NCI-H1417 treated with DMSO at 0.1 percent for 48 hours (cell line): ENCODE measurements around the gene NOL12.

Experiments
- DNase-seq: peaks from one replicate; lab custom pipeline; 2025; lab: John Stamatoyannopoulos, UW

The NOL12 gene

DNA sequence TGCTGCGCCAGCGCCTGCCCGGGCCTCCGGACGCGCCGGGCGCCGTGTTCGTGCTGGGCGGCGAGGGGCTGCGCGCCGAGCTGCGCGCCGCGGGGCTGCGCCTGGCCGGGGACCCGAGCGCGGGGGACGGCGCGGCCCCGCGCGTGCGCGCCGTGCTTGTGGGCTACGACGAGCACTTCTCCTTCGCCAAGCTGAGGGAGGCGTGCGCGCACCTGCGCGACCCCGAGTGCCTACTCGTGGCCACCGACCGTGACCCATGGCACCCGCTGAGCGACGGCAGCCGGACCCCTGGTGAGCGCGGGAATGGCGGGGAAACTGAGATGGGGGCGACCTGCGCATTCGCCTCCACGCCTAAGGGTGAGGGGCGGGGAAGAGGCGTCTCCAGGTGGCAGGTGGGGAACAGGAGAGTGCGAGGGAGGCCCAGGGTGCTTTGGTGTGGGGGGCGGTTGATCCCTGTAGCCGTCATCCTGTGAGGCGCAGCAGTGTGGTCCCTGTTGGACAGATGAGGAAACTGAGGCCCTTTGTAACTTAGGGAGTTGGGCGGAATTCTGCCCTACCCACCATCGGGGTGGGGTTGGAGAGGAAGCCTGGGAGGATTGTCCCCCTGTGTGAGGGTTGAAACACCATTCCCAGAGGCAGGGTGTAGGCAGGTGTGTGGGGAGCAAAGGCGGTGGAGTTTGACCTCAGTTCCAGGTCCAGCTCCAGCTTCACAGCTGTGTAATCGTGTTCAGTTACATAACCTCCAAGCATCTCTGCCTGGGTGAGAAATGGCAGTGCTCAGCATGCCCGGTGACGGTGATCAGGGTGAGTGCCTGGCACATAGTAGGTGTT is 26.9 kb upstream of the NOL12 start:
- DNase-seq: no peak

DNA sequence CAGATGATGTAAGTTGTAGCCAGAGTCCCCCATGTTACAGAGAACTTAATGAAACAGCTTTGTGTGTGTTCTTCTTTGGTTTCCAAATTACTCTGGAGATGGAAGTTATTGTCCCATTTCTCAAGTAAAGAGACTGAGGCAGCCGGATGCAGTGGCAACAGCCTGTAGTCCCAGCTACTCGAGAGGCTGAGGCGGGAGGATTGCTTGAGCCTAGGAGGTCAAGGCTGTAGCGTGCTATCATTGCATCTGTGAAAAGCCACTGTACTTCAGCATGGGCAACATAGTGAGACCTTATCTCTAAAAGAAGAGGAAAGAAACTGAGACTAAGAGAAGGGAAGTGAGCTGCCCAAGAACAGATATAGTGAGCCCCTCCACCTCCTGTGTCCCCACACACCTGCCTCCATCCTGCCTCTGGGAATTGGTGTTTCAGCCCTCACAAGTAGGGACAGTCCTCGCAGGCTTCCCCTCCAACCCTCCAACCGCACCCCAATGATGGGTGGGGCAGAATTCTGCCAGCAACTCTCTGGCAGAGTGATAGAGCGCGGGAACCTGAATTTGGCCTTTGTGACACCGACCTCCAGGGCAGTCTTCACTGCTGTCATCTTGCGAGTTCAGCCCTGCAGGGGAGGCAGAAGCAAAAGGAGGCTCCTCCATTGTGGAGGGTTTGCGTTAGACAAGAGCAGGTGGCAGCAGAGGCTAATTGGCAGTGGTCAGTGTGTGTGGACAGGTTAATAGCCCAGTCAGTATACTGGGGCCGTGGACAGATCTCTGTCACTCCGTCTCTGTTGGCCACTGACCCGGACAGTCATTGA is 26.0 kb upstream of the NOL12 start:
- no peak for DNase-seq

DNA sequence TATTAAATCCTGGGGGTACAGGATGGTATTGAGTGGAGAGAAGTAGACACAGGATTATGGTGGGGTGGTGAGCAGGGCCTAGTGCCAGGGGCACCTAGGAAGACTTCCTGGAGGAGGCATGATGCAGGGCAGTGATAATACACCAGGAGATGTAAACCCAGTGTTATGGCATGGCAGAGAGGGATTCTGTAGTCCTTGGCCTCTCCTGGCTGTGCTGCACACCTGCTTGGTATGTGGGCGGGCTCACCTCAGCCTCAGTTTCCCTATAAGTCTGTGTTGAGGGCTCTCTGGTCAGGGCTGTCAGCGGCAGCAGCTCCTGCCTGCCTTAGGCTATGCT is 25.5 kb upstream of the NOL12 start:
- DNase-seq: no peak

DNA sequence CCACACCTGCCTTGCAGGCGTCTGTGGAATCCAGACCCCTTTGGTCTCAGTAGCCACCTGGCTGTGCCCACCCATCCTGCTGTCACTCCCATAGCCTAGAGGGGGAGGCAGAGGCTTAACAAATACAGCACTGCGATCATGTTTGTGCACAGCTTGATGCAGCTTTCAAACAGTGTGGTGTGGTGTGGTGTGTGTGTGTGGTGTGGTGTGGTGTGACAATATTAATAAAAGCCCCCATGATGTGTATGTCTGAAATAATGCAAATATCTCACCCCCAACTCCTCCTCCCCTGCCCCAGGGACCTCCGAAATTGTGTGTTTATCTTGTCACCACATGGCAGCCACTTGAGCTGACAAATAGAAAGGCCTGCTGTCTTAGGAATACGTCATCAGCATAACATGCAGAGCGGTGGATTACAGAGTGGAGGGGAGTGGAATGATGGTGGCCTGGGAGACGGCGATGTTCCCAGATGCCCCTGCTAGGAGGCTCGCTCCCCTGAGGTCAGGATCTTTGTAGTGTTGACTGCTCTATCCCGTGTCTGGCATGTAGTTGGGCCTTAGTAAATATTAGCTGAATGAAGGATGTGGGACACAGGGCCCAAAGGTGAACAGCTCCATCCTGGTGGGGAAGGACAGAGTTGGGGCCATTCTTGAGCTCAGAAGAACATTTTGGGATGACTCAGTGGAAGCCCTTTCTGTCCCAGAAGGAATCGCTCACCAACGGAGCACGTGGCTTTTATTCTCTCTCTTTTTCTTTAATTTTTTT is 24.8 kb upstream of the NOL12 start:
- DNase-seq: no peak

DNA sequence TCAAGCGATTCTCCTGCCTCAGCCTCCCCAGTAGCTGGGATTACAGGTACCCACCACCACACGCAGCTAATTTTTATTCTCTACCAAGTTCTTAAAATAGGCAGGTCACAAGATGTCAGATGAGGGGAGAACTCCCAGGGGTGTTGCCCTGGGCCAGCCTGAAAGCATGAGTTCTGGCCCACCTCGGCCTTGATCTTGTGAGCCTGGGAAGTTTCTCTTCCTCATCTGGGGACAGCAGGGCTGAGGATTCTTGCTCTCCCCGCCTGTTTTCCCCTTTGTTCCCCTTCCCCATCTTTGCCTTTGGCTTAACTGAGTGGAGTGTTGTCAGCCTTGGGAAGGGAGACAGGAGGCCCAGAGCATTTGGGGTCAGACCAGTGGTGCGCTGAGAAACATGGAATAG is 24.1 kb upstream of the NOL12 start:
- DNase-seq: no peak

DNA sequence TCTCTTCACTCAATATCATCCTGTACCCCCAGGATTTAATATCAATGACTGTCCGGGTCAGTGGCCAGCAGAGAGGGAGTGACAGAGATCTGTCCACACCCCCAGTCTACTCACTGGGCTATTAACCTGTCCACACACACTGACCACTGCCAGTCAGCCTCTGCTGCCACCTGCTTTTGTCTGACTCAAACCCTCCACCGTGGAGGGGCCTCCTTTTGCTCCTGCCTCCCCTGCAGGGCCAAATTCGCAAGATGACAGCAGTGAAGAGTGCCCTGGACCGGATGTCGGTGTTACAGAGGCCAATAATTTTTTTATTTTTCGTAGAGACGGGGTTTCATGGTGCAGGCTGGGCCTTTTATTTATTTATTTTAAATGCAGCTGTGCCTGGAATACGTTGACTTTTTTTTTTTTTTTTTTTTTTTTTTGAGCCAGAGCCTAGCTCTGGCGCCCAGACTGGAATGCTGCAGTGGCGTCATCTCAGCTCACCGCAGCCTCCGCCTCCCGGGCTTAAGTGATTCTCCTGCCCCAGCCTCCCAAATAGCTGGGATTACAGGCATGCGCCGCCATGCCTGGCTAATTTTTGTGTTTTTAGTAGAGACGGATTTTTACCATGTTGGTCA is 22.5 kb upstream of the NOL12 start:
- no peak for DNase-seq

DNA sequence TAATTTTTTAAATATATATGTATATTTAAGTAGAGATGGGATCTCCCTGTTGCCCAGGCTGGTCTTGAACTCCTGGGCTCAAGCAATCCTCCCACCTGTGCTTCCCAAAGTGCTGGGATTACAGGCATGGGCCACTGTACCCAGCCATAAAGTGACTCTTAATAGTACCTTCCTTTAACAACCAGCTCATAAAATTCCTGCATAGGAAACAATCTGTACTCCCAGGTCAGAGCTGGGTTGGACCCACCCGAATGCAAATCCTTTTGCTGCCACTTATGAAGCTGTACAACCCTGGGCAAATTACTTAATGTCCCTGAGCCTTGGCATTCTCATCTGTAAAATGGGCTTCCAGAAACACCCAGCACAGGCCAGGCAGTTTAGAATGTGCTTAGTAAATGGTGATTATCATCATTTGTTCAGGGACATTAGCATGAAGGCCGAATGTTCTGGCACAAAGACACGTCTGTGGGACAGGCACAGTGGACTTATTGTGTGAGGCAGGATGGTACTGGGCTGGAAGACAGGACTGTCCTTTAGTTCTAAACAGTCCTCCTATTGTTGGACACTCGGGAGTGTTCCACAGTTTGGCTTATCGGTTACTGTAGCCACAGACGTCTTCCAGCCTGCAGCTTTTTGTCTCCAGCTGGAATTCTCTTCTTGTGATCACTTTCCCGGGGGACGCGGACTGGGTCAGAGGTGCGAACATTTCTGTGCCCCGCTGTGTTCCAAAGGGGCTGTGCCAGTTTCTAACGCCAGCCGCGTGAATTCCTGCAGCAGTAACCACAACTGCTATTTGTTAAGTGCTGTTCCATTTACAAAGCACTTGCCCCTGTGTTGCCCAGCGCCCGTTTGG is 21.7 kb upstream of the NOL12 start:
- DNase-seq: no peak

DNA sequence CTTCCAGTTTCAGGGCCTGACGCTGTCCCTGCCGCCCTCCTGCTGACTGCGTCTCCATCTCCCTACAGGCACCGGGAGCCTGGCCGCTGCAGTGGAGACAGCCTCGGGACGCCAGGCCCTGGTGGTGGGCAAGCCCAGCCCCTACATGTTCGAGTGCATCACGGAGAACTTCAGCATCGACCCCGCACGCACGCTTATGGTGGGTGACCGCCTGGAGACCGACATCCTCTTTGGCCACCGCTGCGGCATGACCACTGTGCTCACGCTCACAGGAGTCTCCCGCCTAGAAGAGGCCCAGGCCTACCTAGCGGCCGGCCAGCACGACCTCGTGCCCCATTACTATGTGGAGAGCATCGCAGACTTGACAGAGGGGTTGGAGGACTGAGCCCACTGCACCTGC is 20.7 kb upstream of the NOL12 start:
- DNase-seq: no peak

DNA sequence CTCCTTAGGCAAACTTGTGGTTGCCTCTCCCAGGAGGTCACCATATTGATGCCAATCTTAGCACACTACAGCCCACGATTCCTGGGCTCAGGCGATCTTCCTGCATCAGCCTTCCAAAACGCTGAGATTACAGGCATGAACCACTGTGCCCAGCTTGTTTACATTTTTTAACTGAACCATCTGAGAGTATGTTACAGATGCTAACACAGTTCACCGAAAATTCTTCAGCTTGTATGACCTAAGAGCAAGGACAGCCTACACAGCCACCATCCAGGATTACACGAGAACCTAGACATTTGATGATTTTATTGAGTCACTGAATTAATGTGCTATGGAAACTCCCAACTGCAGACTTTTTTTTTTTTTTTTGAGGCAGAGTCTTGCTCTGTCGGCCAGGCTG is 16.6 kb upstream of the NOL12 start:
- no peak for DNase-seq

DNA sequence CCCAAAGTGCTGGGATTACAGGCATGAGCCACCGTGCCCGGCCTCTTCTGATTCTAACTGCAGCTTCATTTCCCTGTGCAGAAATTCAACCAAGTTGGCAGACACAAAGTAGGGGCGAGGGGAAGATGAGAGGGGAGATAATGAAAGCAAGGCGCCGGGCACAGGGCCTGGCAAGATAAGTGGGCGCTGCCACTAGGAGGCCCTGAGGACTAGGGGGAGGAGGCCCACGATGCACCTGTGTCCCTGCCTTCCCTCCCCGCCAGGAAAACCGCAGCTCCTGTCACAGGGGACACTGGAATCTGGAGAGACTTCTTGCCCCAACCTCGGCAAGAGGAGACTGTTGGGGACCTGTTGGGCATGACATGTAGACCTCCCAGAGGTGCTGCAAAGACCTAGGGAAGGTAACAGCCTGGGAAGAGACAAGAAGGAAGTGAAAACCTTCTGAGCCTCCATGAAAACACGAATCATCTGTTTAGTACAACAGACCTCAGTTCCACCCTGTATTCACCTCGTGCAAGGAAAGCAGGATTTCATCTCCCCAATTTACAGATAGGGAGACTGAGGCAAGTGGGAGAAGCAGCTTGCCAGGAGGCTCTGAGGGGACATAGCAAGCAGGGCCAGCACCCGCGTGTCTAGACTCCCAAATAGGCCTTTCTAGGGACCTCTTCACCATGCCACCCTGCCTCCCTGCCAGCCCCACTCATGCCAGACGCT is 13.8 kb upstream of the NOL12 start:
- DNase-seq: no peak

DNA sequence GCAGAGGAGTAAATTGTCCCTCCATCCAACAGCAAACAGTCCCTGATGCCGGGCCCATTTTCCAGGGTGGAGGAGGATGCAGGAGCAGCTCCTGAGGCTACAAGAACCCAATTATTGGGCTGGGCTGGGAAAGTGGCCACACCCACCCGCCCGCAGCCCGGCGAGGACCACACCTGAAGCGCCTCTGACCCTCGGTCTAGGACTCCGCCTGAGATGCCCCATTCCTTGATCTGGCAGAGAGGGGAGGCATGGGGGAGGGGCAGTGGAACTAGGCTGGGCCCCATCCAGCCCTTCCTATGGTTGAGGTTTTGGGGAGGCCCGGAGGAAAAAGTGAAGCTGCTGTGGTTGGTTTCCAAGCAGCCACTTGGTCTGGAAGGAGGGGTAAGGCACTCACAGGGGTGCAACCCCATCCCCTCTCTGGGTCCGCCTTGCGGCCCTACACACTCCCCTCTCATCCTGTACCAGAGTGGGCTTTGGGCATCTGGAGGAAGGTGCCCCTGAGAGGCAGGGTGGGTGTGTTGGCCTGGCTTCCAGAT is 13.2 kb upstream of the NOL12 start:
- DNase-seq: no peak

DNA sequence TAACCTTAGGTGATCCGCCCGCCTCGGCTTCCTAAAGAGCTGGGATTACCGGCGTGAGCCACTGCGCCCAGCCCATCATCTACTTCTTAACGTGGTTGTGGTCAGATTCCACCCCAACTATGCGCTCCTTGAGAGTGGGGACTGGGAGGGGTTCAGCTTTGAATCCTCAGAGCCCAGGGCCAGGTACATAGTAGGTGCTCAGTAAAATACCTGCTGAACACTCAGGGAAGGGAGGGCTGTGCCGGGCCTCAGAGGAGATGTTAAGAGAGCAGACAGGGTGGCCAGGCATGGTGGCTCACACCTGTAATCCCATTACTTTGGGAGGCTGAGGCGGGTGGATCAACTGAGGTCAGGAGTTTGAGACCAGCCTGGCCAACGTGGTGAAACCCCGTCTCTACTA is 11.9 kb upstream of the NOL12 start:
- no peak for DNase-seq

DNA sequence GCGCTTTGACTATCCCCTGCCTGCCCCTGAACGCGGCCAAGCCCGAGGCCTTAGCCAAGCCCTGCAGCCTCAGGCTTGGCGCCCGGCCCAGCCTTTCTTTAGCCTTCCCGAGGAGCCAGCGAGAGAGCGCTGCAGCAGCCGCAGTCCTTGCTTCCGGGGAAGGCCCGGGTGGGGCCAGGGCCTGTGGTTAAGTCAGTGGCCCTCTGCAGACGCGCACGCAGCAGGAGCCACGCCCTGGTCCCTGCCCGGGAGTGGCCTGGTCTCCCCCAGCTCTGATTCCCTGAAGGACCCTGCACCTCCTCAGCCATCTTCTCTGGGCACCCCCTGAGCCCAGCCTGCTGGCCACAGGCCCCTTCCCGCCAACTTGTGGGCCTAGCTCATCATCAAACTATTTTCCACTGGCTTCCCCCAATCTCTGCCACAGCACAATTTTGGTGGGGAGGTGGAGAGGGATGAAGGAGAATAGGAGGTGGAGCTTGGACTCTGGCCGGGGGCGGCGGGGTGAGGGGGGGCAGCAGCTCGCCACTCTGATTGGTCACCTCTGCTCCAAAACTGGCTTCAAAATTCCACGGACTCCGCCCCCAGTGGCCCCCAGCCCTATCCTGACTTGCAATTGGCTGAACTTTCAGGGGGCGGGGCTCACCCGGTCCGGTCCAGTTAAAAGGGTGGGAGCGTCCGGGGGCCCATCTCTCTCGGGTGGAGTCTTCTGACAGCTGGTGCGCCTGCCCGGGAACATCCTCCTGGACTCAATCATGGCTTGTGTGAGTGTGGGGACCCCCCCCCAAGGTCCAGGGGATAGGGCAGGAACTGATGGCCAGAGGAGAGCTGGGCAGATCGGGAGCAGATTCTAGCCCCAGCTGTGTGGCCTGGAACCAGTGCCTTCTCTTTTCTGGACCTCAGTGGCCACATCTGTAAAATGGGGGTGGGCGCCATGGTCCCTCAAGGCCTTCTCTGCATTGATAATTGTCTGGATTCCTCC is 10.9 kb upstream of the NOL12 start, which contains the start of gene LGALS1:
Gene LGALS1 (plus strand): TSS at position 686 of the 979 bp plus-strand sequence. CDS start 67 bp downstream, at position 753.
- DNase-seq: no peak

DNA sequence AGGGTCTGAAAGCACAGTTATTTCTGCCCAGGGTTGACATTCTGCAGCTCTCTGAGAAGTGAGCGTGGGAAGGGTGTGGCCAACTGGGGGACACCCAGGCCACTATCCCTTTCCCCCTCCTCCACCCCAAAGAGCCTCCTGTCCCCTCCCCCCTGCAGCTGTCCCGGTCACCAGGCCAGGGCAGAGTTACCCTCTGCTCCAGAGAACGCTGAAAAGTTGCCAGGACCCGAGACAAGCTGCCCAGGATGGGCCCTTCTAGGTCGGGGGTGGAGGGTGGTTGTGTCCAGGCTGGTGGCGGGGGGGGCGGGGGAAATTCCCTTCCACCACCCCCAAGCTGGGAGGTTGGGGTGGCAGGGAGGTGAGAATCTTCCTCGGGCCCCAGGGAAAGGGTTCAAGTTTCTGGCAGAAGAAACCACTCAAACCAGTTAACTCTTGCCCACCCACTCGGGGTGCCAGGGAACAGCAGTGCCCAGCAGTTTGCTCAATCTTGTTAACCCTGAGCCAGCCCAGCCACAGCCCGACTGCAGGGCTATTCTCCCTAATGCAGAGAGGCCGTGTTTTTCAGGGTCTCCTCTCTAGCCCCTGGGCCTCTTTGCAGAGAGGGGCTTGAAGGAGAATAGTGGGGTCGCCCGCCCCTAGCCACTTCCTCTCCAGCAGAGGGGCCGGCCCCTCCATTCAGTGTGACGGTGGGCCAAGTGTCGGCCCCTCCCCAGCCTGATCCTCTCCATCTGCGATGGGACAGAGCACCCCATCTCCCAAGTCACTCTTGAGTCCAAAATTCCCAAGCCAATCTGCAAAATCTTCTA is 10.0 kb upstream of the NOL12 start:
- no peak for DNase-seq

DNA sequence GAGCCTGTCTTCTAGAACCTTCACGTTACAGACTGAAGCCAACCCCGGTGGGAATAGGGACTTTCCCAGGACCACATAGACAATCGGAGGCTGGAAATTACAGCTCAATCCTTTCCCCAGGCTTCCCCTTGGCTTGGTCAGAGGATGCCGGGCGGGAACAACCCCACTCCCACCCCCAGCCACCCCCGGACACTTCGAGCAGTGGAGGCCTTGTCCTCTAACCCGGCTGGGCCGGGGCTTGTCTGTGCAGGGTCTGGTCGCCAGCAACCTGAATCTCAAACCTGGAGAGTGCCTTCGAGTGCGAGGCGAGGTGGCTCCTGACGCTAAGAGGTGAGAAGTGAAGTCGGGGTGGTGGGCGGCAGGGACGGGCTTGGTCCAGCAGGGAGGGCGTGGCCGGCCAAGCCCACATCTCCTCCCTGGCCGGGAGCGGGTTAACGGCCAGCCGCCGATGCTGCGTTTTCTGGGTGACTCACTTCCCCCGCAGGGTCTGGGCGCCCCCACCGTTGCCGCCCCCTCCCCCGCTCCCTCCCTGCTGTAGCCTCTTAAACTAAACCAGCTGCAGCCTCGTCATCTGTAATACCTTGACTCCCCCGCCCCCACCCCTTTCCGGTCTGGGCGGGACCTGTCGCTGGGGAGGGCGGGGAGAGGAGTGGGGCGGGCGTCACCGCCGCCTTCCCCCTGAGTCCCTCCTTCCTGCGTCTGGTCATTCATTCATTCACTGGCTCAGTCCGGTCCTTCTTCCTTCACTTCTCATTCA is 9.2 kb upstream of the NOL12 start:
- no peak for DNase-seq

DNA sequence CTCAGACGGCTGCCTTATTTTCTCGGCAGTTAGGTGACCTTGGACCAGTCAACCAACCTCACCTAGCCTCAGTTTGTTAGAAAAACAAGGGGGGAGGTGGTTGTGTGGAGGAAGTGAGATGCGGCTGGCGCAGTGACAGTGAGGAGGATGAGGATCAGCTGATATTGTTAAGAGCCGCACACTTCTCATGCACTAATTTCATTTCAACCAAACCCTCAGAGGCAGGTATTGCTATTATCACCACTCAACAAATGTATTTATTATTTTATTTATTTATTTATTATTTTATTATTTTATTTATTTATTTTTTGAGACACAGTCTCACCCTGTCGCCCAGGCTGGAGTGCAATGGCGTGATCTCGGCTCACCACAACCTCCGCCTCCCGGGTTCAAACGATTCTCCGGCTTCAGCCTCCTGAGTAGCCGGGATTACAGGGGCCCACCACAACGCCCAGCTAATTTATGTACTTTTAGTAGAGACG is 8.6 kb upstream of the NOL12 start:
- DNase-seq: no peak

DNA sequence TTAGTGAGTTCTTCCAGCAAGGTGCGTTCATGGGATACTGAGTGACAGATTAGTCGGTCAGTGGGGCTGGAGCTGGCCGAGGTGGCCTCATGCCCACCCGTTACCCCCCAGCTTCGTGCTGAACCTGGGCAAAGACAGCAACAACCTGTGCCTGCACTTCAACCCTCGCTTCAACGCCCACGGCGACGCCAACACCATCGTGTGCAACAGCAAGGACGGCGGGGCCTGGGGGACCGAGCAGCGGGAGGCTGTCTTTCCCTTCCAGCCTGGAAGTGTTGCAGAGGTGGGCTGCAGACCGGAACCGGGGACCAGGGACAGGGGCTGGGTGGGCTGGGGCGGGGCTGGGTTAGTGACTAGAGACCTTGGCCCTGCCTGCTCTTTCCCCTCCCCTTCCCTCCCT is 7.8 kb upstream of the NOL12 start:
- DNase-seq: no peak
